Activated naive CD4-positive, alpha-beta T cell treated with anti-CD3 and anti-CD28 coated beads for 36 hours (primary cell): ENCODE results near the gene KIF26A. TPM values are rescaled to one million over a fixed set of nuclear protein-coding genes. Genes with fewer than 3 reads are reported as not detected.

Experiments used
- CTCF ChIA-PET: fragments of 350-600 bp; sonication (Branson Sonifier 250); formaldehyde crosslinking; loops from one replicate; lab custom pipeline; 2021; ENCODE audit warnings: antibody characterized with exemption; lab: Charles Lee
- DNase-seq: peaks from one replicate; pipeline ENCODE4 v3.0.0-alpha.2; 2020
- H3K27ac Mint-ChIP-seq: one replicate; pipeline ENCODE4 v1.8.0; 2021; ENCODE audit warnings: mild to moderate bottlenecking, mixed read lengths
- H3K27me3 Mint-ChIP-seq: one replicate; pipeline ENCODE4 v1.8.0; 2021; ENCODE audit warnings: low read depth, mixed read lengths
- H3K36me3 Mint-ChIP-seq: one replicate; pipeline ENCODE4 v1.8.0; 2021; ENCODE audit warnings: low read depth, mixed read lengths
- H3K4me1 Mint-ChIP-seq: one replicate; pipeline ENCODE4 v1.8.0; 2021; ENCODE audit warnings: low read depth, mixed read lengths
- H3K4me3 Mint-ChIP-seq: one replicate; pipeline ENCODE4 v1.8.0; 2021; ENCODE audit warnings: mild to moderate bottlenecking, moderate library complexity, mixed read lengths
- H3K9me3 Mint-ChIP-seq: one replicate; pipeline ENCODE4 v1.8.0; 2021; ENCODE audit warnings: mixed read lengths
- intact Hi-C: fragments of 100-400 bp; cut with micrococcal nuclease; formaldehyde crosslinking; loops from one replicate; pipeline ENCODE4 v1.15.1; 2023
- total RNA-seq, 2 experiments: library from RNA; stranded (reverse); gene quantifications; one replicate each; pipeline ENCODE4 v1.2.3, GENCODE V29; 2021

KIF26A gene
- total RNA-seq, 2 experiments from 2014 or later = 0.07 TPM

- DNase-seq = no peak
- CTCF ChIA-PET = no interaction called here
- H3K27ac Mint-ChIP-seq = no peak overlapping the region
- intact Hi-C loops = loop anchor here (5.0 to 10.0 kb wide), 2 partner anchors 83 to 325 kb away; no protein-coding TSS in a partner anchor
- H3K4me1 Mint-ChIP-seq = peaks cover 9% of the 10 kb centered on the region
- no peak overlapping the region for H3K4me3 Mint-ChIP-seq
- peaks cover 17% of the 10 kb centered on the region for H3K27me3 Mint-ChIP-seq
- no peaks in the 10 kb centered on the region for H3K9me3 Mint-ChIP-seq
- no peaks in the 10 kb centered on the region for H3K36me3 Mint-ChIP-seq
These were observed 1.2 kb downstream of the KIF26A start for GRCh38 chr14:104139460-104140212.

- Mint-ChIP-seq H3K27ac (no peak overlapping the region), H3K4me1 (peaks cover 9% of the 10 kb centered on the region), H3K36me3 (no peaks in the 10 kb centered on the region), H3K27me3 (peaks cover 13% of the 10 kb centered on the region), H3K4me3 (no peak overlapping the region), H3K9me3 (no peaks in the 10 kb centered on the region)
- DNase-seq = no peak
- CTCF ChIA-PET = no interaction called here
- intact Hi-C loops = no loop called here
These were observed 1.8 kb downstream of the KIF26A start for GRCh38 chr14:104140213-104140462.

- H3K36me3 Mint-ChIP-seq = no peaks in the 10 kb centered on the region
- peaks cover 7% of the 10 kb centered on the region for H3K27me3 Mint-ChIP-seq
- H3K4me3 Mint-ChIP-seq = no peak overlapping the region
- H3K9me3 Mint-ChIP-seq = no peaks in the 10 kb centered on the region
- intact Hi-C loops = no loop called here
- CTCF ChIA-PET = no interaction called here
- H3K27ac Mint-ChIP-seq = no peak overlapping the region
- DNase-seq = no peak
- H3K4me1 Mint-ChIP-seq = peaks cover 6% of the 10 kb centered on the region
These were observed 2.3 kb downstream of the KIF26A start for GRCh38 chr14:104140463-104141331.

GRCh38 chr14:104141621-104142091 is 3.3 kb downstream of the KIF26A start:
- CTCF ChIA-PET = no interaction called here
- Mint-ChIP-seq H3K4me3 (no peak overlapping the region), H3K4me1 (peaks cover 6% of the 10 kb centered on the region), H3K9me3 (no peaks in the 10 kb centered on the region), H3K27ac (no peak overlapping the region), H3K36me3 (no peaks in the 10 kb centered on the region), H3K27me3 (peaks cover 6% of the 10 kb centered on the region)
- intact Hi-C loops = no loop called here
- no peak for DNase-seq

- intact Hi-C loops = no loop called here
- no peaks in the 10 kb centered on the region for H3K4me1 Mint-ChIP-seq
- H3K9me3 Mint-ChIP-seq = no peaks in the 10 kb centered on the region
- H3K27ac Mint-ChIP-seq = no peak overlapping the region
- H3K4me3 Mint-ChIP-seq = no peak overlapping the region
- no peak for DNase-seq
- H3K36me3 Mint-ChIP-seq = no peaks in the 10 kb centered on the region
- H3K27me3 Mint-ChIP-seq = no peaks in the 10 kb centered on the region
- CTCF ChIA-PET = no interaction called here
These were observed 4.0 kb downstream of the KIF26A start for GRCh38 chr14:104142136-104142945.

GRCh38 chr14:104142946-104143470 is 4.6 kb downstream of the KIF26A start:
- Mint-ChIP-seq H3K27ac (no peak overlapping the region), H3K36me3 (no peaks in the 10 kb centered on the region), H3K27me3 (no peaks in the 10 kb centered on the region), H3K4me1 (no peaks in the 10 kb centered on the region), H3K4me3 (no peak overlapping the region), H3K9me3 (no peaks in the 10 kb centered on the region)
- intact Hi-C loops = no loop called here
- DNase-seq = no peak
- CTCF ChIA-PET = no interaction called here

GRCh38 chr14:104143521-104144452 is 5.4 kb downstream of the KIF26A start:
- intact Hi-C loops = no loop called here
- Mint-ChIP-seq H3K4me3 (no peak overlapping the region), H3K27ac (no peak overlapping the region), H3K9me3 (no peaks in the 10 kb centered on the region), H3K27me3 (no peaks in the 10 kb centered on the region), H3K4me1 (no peaks in the 10 kb centered on the region), H3K36me3 (no peaks in the 10 kb centered on the region)
- CTCF ChIA-PET = interaction anchor here (0.9 kb wide), 1 partner anchor 92 kb away, joined by 3 read pairs; no protein-coding TSS in a partner anchor
- no peak for DNase-seq

GRCh38 chr14:104144453-104144790 is 6.0 kb downstream of the KIF26A start:
- H3K4me3 Mint-ChIP-seq = no peak overlapping the region
- DNase-seq = no peak
- intact Hi-C loops = no loop called here
- CTCF ChIA-PET = interaction anchor here (0.9 kb wide), 1 partner anchor 91 kb away, joined by 3 read pairs; no protein-coding TSS in a partner anchor
- H3K27me3 Mint-ChIP-seq = no peaks in the 10 kb centered on the region
- H3K36me3 Mint-ChIP-seq = no peaks in the 10 kb centered on the region
- no peaks in the 10 kb centered on the region for H3K4me1 Mint-ChIP-seq
- no peak overlapping the region for H3K27ac Mint-ChIP-seq
- no peaks in the 10 kb centered on the region for H3K9me3 Mint-ChIP-seq

- no peaks in the 10 kb centered on the region for H3K9me3 Mint-ChIP-seq
- no peaks in the 10 kb centered on the region for H3K36me3 Mint-ChIP-seq
- DNase-seq = no peak
- CTCF ChIA-PET = interaction anchor here (0.9 to 1.3 kb wide), 2 partner anchors 68 to 90 kb away, joined by 3 read pairs; no protein-coding TSS in a partner anchor
- H3K4me3 Mint-ChIP-seq = no peak overlapping the region
- H3K4me1 Mint-ChIP-seq = no peaks in the 10 kb centered on the region
- H3K27me3 Mint-ChIP-seq = no peaks in the 10 kb centered on the region
- H3K27ac Mint-ChIP-seq = no peak overlapping the region
- intact Hi-C loops = no loop called here
These were observed 6.8 kb downstream of the KIF26A start for GRCh38 chr14:104144911-104145825.

- Mint-ChIP-seq H3K27me3 (no peaks in the 10 kb centered on the region), H3K36me3 (no peaks in the 10 kb centered on the region), H3K4me1 (no peaks in the 10 kb centered on the region), H3K27ac (no peak overlapping the region), H3K9me3 (no peaks in the 10 kb centered on the region), H3K4me3 (no peak overlapping the region)
- intact Hi-C loops = no loop called here
- CTCF ChIA-PET = interaction anchor here (1.3 kb wide), 1 partner anchor 68 kb away, joined by 3 read pairs; no protein-coding TSS in a partner anchor
- DNase-seq = no peak
These were observed 7.6 kb downstream of the KIF26A start for GRCh38 chr14:104145826-104146601.
